ENCODE results near the gene SREK1IP1.

SREK1IP1 gene

DNA sequence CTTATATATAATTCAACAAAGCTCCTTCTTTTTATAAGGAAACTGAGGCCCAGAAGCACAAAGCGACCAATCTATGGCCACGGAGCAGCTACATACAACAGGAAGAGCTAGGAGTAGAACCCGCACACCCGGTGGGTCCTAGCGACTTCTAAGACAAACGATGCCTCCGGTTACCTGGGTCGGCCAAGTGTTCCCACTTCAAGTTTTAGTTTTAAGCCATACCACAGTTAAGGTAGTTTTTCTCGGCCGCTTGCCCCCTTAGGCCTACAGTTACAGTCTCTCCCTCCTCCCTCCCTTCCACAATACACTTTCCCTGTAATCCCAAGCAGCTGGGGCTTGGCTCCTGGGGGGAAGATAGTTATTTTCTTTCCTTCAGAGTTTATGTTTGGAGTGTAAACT, 533 bp downstream of the SREK1IP1 start:
- peak overlapping the region; percentile 91 for H3K4me3 ChIP-seq (ENCODE audit: low read depth, low read length)
- DNase-seq (ENCODE audit: low read depth, low spot score) = peak; percentile 56
- TF ChIP-seq, protein P1, sequence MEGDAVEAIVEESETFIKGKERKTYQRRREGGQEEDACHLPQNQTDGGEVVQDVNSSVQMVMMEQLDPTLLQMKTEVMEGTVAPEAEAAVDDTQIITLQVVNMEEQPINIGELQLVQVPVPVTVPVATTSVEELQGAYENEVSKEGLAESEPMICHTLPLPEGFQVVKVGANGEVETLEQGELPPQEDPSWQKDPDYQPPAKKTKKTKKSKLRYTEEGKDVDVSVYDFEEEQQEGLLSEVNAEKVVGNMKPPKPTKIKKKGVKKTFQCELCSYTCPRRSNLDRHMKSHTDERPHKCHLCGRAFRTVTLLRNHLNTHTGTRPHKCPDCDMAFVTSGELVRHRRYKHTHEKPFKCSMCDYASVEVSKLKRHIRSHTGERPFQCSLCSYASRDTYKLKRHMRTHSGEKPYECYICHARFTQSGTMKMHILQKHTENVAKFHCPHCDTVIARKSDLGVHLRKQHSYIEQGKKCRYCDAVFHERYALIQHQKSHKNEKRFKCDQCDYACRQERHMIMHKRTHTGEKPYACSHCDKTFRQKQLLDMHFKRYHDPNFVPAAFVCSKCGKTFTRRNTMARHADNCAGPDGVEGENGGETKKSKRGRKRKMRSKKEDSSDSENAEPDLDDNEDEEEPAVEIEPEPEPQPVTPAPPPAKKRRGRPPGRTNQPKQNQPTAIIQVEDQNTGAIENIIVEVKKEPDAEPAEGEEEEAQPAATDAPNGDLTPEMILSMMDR (IDR thresholded peaks at IDR 0.05; ENCODE audit: low read depth, low read length) = no peak
- in situ Hi-C loops (cut with HindIII; ENCODE audit: low sequenced_read_pairs) = no loop called here

- no peak for DNase-seq (ENCODE audit: low read depth, low spot score)
- TF ChIP-seq, protein P1 (IDR thresholded peaks at IDR 0.05; ENCODE audit: low read depth, low read length) = no peak
- H3K4me3 ChIP-seq (ENCODE audit: low read depth, low read length) = peak overlapping the region; percentile 91
- in situ Hi-C loops (cut with HindIII; ENCODE audit: low sequenced_read_pairs) = no loop called here
These were observed 1.6 kb downstream of the SREK1IP1 start for GRCh38 chr5:64766941-64767340.

DNA sequence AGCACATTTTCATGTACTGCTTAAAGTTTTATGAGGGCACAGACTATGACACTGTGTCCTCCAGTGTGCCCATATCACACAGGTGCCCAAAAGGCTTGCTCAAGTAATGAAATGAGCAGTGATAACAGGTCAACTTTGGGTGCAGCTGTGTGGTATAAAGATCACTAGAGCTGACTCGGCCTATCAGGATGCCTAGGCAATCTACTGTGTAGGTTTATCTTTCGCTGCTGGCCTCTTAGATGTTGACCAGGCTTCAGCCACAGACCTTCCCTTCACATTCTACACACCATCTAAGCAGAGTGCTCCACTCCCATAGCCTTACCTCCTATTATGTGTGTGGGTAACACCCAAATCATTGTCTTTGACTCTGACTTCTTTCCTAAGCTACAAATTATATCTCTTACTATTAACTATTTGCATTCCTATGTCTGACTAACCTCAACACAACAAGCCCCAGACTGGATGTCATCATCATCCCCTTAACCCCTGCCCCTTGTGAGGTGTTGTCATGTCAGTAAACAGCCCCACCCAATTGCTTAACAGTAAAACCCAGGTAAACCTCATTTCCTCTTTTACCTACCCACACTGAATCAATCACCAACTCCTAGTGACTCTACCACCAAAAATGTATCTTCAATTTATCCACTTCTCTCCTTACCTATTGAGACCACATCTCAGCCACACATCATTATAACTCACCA, 2.5 kb downstream of the SREK1IP1 start:
- H3K4me3 ChIP-seq (ENCODE audit: low read depth, low read length) = no peak overlapping the region
- TF ChIP-seq, protein P1 (IDR thresholded peaks at IDR 0.05; ENCODE audit: low read depth, low read length) = no peak
- in situ Hi-C loops (cut with HindIII; ENCODE audit: low sequenced_read_pairs) = no loop called here
- DNase-seq (ENCODE audit: low read depth, low spot score) = no peak

DNA sequence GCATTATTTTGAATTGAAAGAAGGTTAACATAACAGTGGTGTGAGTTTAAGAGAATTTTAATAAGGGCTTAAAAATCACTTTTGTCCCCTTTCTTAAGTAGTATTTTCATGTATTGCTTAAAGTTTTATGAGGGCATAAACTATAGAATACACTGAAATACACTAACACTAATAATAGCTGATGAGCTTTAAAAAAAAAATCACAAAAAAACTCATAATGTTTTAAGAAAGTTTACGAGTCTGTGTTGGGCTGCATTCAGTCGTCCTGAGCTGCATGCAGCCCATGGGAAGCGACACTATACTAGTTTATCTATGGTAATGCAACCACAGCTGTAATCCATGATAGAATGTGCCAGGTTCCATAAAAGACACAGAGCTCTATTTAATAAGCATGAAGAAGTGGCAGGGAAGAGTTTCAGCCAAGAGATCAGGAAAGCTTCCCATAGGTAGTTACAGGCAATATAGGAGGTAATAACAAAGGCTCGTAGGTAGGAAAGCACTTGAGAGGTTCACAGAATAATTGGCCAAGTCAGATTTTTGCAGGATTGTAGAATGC, 4.5 kb downstream of the SREK1IP1 start:
- TF ChIP-seq, protein P1 (IDR thresholded peaks at IDR 0.05; ENCODE audit: low read depth, low read length) = no peak
- in situ Hi-C loops (cut with HindIII; ENCODE audit: low sequenced_read_pairs) = no loop called here
- no peak overlapping the region for H3K4me3 ChIP-seq (ENCODE audit: low read depth, low read length)
- no peak for DNase-seq (ENCODE audit: low read depth, low spot score)

GRCh38 chr5:64759960-64760660, 8.4 kb downstream of the SREK1IP1 start:
- in situ Hi-C loops (cut with HindIII; ENCODE audit: low sequenced_read_pairs) = no loop called here
- DNase-seq (ENCODE audit: low read depth, low spot score) = no peak
- TF ChIP-seq, protein P1 (IDR thresholded peaks at IDR 0.05; ENCODE audit: low read depth, low read length) = no peak
- H3K4me3 ChIP-seq (ENCODE audit: low read depth, low read length) = no peak overlapping the region

DNA sequence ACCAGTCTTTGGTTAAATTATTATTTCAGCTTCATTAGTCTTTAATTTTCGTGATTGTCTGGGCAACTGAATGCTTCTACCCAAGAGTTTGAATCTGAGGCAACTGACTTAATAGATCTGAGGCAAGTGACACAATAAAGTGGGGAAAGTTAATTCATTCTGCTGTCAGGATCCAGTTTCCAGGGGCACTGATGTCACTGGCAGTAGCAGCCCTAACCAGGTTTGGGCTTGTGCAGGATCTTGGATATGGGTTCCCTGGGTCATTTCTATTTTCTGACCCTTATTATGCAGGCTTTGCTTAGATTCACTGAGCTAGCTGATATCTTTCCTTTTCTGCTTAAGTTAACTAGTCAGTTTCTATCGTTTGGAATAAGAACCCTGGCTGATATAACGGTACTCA, 9.6 kb downstream of the SREK1IP1 start:
- in situ Hi-C loops (cut with HindIII; ENCODE audit: low sequenced_read_pairs) = no loop called here
- no peak overlapping the region for H3K4me3 ChIP-seq (ENCODE audit: low read depth, low read length)
- DNase-seq (ENCODE audit: low read depth, low spot score) = no peak
- TF ChIP-seq, protein P1 (IDR thresholded peaks at IDR 0.05; ENCODE audit: low read depth, low read length) = no peak

Measured in astrocyte of the spinal cord (primary cell).